GM19043 (cell line): Measurements from ENCODE around the gene GRIA3.

Experiments
- ATAC-seq: cut with Tn5 transposase; IDR thresholded peaks from one replicate; pipeline ENCODE4 v1.9.1; 2021; ENCODE audit warnings: low read depth; ENCODE audit not compliant: unreplicated experiment

The GRIA3 gene

GRCh38 chrX:123442764-123443163, 258.7 kb downstream of the GRIA3 start:
- no peak for ATAC-seq

GRCh38 chrX:123447506-123447905, 263.4 kb downstream of the GRIA3 start:
- no peak for ATAC-seq

- no peak for ATAC-seq
These were observed 265.3 kb downstream of the GRIA3 start for GRCh38 chrX:123449335-123449734.

- no peak for ATAC-seq
These were observed 266.1 kb downstream of the GRIA3 start for GRCh38 chrX:123450222-123450621.

- ATAC-seq: peak; percentile 50
These were observed 270.8 kb downstream of the GRIA3 start for GRCh38 chrX:123454712-123455431.

- no peak for ATAC-seq
These were observed 271.6 kb downstream of the GRIA3 start for GRCh38 chrX:123455693-123456092.

- no peak for ATAC-seq
These were observed 280.6 kb downstream of the GRIA3 start for GRCh38 chrX:123464709-123465108.

- no peak for ATAC-seq
These were observed 284.4 kb downstream of the GRIA3 start for GRCh38 chrX:123468481-123468880.

- no peak for ATAC-seq
These were observed 291.1 kb downstream of the GRIA3 start for GRCh38 chrX:123475068-123475724.

GRCh38 chrX:123476611-123477219, 292.6 kb downstream of the GRIA3 start:
- no peak for ATAC-seq

GRCh38 chrX:123477673-123478072, 293.6 kb downstream of the GRIA3 start:
- ATAC-seq: no peak

GRCh38 chrX:123481913-123482851, 298.1 kb downstream of the GRIA3 start:
- no peak for ATAC-seq

- no peak for ATAC-seq
These were observed 302.2 kb downstream of the GRIA3 start for GRCh38 chrX:123486297-123486696.

- no peak for ATAC-seq
These were observed 303.2 kb downstream of the GRIA3 start for GRCh38 chrX:123487236-123487635.

GRCh38 chrX:123487669-123488068, 303.6 kb downstream of the GRIA3 start:
- ATAC-seq: no peak

GRCh38 chrX:123489011-123489410, 304.9 kb downstream of the GRIA3 start:
- no peak for ATAC-seq

GRCh38 chrX:123493857-123494256, 309.8 kb downstream of the GRIA3 start:
- ATAC-seq: no peak

- no peak for ATAC-seq
These were observed 315.7 kb downstream of the GRIA3 start for GRCh38 chrX:123499787-123500186.

GRCh38 chrX:123504047-123504446, 320.0 kb downstream of the GRIA3 start:
- ATAC-seq: no peak

GRCh38 chrX:123504630-123505270, 320.7 kb downstream of the GRIA3 start:
- ATAC-seq: no peak
